Glutamatergic neuron (in vitro differentiated cells): ENCODE results near the gene SIX1. TPM values are rescaled to one million over a fixed set of nuclear protein-coding genes. Genes with fewer than 3 reads are reported as not detected.

Source experiments
- DNase-seq: peaks from one replicate; pipeline ENCODE4 v3.0.0; 2022
- H3K27ac Mint-ChIP-seq: one replicate; pipeline ENCODE4 v1.8.0; 2020; ENCODE audit warnings: mild to moderate bottlenecking, mixed read lengths, inconsistent platforms; ENCODE audit not compliant: unreplicated experiment
- H3K27me3 Mint-ChIP-seq: one replicate; pipeline ENCODE4 v1.8.0; 2020; ENCODE audit warnings: mild to moderate bottlenecking, moderate library complexity, mixed read lengths, inconsistent platforms; ENCODE audit not compliant: unreplicated experiment
- H3K36me3 Mint-ChIP-seq: one replicate; pipeline ENCODE4 v1.8.0; 2020; ENCODE audit warnings: mild to moderate bottlenecking, mixed read lengths, inconsistent platforms; ENCODE audit not compliant: unreplicated experiment
- H3K4me1 Mint-ChIP-seq: one replicate; pipeline ENCODE4 v1.8.0; 2020; ENCODE audit warnings: mild to moderate bottlenecking, low read depth, mixed read lengths, inconsistent platforms; ENCODE audit not compliant: unreplicated experiment
- H3K4me3 Mint-ChIP-seq: one replicate; pipeline ENCODE4 v1.8.0; 2020; ENCODE audit warnings: mild to moderate bottlenecking, mixed read lengths, inconsistent platforms; ENCODE audit not compliant: unreplicated experiment
- H3K9me3 Mint-ChIP-seq: one replicate; pipeline ENCODE4 v1.8.0; 2020; ENCODE audit warnings: mild to moderate bottlenecking, moderate library complexity, mixed read lengths, inconsistent platforms; ENCODE audit not compliant: unreplicated experiment
- total RNA-seq: library from RNA; stranded (reverse); fragmentation: NEBNext Ultra II Directional; extraction: Animal tissue kit (Norgen Biotek cat#: 25700); gene quantifications from one replicate; pipeline ENCODE4 v1.2.1, GENCODE V29; 2021; ENCODE audit not compliant: unreplicated experiment
- TF ChIP-seq, protein P1 (sequence below): fragments of 200-600 bp; sonication (generic); IDR thresholded peaks from one replicate; pipeline ENCODE4 v1.5.0; 2021; ENCODE audit not compliant: partially characterized antibody, unreplicated experiment

Gene SIX1
- total RNA-seq, 1 donor from 2014 or later, result 79.6 TPM

DNA sequence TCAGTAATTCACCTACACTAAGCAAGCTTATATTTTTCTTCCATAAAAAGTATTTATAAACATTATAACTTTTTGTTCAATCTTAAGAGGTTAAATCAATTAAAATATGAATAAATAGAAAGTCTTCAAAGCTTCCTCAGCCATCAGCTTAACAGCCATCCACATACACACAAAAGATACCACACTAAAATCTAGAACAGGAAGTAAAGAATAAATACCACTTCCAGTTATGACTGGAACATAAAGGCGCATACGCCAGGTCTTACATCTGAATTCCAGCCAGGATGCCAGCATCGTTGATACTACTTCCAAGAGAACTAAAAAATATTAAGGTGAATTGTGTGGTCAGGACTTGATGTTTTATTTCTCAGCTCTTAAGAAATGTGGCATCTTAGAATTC, 17.0 kb downstream of the SIX1 start:
- TF ChIP-seq, protein P1, sequence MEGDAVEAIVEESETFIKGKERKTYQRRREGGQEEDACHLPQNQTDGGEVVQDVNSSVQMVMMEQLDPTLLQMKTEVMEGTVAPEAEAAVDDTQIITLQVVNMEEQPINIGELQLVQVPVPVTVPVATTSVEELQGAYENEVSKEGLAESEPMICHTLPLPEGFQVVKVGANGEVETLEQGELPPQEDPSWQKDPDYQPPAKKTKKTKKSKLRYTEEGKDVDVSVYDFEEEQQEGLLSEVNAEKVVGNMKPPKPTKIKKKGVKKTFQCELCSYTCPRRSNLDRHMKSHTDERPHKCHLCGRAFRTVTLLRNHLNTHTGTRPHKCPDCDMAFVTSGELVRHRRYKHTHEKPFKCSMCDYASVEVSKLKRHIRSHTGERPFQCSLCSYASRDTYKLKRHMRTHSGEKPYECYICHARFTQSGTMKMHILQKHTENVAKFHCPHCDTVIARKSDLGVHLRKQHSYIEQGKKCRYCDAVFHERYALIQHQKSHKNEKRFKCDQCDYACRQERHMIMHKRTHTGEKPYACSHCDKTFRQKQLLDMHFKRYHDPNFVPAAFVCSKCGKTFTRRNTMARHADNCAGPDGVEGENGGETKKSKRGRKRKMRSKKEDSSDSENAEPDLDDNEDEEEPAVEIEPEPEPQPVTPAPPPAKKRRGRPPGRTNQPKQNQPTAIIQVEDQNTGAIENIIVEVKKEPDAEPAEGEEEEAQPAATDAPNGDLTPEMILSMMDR, result no peak
- peaks cover 4% of the 10 kb centered on the region for H3K4me1 Mint-ChIP-seq
- no peak for DNase-seq

DNA sequence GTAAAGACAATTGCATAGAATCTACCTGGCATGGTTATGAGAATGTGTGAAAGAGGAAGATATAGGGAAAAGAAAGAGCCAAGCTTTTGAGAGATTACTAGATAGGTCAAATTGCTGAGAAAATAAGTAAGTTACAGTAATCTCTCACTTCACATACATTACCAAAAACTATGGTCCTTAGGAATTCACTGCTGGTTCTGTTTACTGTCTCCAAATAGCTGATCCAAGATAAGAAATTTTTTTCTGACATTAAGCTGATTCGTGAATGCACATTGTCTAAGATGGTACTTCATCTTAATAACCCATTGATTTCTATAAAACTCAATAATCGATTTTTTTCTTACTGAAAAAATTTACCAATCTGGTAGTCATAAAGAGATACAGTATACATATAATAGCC, 17.4 kb downstream of the SIX1 start:
- H3K27ac Mint-ChIP-seq, result no peak overlapping the region
- H3K9me3 Mint-ChIP-seq, result no peaks in the 10 kb centered on the region
- TF ChIP-seq, protein P1, result no peak
- no peak for DNase-seq
- no peaks in the 10 kb centered on the region for H3K36me3 Mint-ChIP-seq
- peaks cover 3% of the 10 kb centered on the region for H3K4me1 Mint-ChIP-seq
- peaks cover under 1% of the 10 kb centered on the region for H3K27me3 Mint-ChIP-seq
- H3K4me3 Mint-ChIP-seq, result no peak overlapping the region

More for the DNA sequence above, 17.0 kb downstream of the SIX1 start:
- H3K36me3 Mint-ChIP-seq, result no peaks in the 10 kb centered on the region
- no peak overlapping the region for H3K4me3 Mint-ChIP-seq
- no peak overlapping the region for H3K27ac Mint-ChIP-seq
- peaks cover 2% of the 10 kb centered on the region for H3K27me3 Mint-ChIP-seq
- no peaks in the 10 kb centered on the region for H3K9me3 Mint-ChIP-seq

DNA sequence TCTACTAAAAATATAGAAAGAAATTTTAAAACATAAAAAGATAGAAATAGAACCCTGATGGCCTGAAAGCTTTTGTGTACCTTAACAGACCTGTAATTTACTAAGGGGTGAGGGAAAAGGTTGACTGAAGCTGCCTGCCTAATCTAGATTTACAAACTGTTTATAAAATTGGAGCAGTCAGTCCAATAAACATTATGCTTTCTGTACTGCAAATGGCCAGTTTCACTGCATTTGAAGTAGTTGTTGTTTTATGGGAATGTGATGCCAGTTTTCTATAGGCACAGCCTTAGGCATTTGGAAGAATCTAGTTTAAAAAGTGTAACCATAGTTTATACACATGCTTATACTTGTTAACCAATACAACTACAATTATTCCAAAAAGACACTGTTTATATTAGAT, 19.1 kb downstream of the SIX1 start:
- TF ChIP-seq, protein P1, result no peak
- no peak for DNase-seq
- Mint-ChIP-seq H3K27me3 (no peaks in the 10 kb centered on the region), H3K9me3 (no peaks in the 10 kb centered on the region), H3K36me3 (no peaks in the 10 kb centered on the region), H3K27ac (no peak overlapping the region), H3K4me3 (no peak overlapping the region), H3K4me1 (no peaks in the 10 kb centered on the region)

DNA sequence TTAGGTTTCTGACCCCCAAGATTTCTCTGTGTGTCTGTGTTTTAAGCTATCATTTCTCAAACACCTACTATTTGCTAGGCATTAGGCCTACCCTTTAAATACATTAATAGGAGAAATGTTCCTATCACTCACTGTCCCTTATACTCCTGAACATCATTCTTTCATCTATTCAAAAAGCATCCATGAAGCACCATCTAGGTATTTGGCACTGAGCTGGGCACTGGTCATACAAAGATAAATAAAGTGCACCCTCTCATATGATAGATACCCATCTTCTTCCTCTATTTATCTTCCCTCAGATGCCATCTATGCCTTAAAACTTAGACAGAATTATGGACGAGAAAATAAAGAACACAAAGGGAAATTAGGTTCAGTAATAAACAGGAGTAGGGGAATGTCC, 20.4 kb downstream of the SIX1 start:
- Mint-ChIP-seq H3K27me3 (peaks cover 2% of the 10 kb centered on the region), H3K4me1 (no peaks in the 10 kb centered on the region), H3K9me3 (peaks cover 2% of the 10 kb centered on the region), H3K36me3 (no peaks in the 10 kb centered on the region), H3K4me3 (no peak overlapping the region), H3K27ac (no peak overlapping the region)
- TF ChIP-seq, protein P1, result no peak
- no peak for DNase-seq

DNA sequence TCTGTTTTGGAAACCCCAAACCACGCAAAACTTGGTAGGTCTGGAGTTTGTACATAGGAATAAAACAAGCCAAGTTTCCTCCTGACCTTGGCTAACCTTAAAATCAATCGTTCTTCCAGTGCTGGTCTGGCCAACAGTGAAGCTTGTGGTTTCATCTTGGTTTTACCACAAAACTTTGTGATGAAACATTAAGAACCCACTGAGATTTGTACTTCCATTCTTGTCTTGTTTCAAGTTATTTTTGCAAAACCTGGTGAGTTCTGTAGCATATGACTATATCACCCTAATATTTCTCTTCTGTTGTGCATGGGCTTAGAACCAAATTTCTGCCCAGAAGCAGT, 26.4 kb downstream of the SIX1 start:
- Mint-ChIP-seq H3K27me3 (peaks cover 4% of the 10 kb centered on the region), H3K9me3 (peaks cover 2% of the 10 kb centered on the region), H3K4me1 (no peaks in the 10 kb centered on the region), H3K36me3 (no peaks in the 10 kb centered on the region), H3K27ac (no peak overlapping the region), H3K4me3 (no peak overlapping the region)
- TF ChIP-seq, protein P1, result no peak
- DNase-seq, result no peak
